Neural progenitor cell (in vitro differentiated cells): ENCODE results near the gene PDE9A.

Experiments used
- EZH2phosphoT487 ChIP-seq: fragments of 200-600 bp; sonication (generic); IDR thresholded peaks from 2 replicates; pipeline ENCODE4 v1.6.1; 2017; ENCODE audit warnings: antibody characterized with exemption
- TF ChIP-seq, protein P1 (sequence below): fragments of 200-600 bp; sonication (generic); IDR thresholded peaks from 2 replicates; pipeline ENCODE4 v1.5.1; 2017; ENCODE audit warnings: antibody characterized with exemption, mild to moderate bottlenecking

DNA sequence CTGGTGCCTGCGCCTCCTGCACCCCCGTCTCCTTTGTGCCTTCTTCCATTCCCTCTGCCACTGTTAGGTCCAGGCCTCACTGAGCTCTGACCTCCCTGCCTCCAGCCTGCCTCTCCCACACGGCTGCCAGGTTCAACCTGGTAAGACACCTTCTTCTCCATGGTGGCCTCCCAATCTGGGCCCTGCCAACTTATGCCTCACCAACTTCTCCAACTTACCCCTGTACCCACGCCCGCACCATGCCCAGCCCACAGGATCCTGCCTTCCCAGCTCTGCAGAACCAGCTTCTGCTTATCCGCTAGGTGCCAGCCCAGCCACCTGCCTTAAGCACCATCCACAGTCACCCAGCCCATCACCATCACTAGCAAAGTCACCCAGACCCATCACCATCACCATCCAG, 37.2 kb downstream of the PDE9A start:
- TF ChIP-seq, protein P1, sequence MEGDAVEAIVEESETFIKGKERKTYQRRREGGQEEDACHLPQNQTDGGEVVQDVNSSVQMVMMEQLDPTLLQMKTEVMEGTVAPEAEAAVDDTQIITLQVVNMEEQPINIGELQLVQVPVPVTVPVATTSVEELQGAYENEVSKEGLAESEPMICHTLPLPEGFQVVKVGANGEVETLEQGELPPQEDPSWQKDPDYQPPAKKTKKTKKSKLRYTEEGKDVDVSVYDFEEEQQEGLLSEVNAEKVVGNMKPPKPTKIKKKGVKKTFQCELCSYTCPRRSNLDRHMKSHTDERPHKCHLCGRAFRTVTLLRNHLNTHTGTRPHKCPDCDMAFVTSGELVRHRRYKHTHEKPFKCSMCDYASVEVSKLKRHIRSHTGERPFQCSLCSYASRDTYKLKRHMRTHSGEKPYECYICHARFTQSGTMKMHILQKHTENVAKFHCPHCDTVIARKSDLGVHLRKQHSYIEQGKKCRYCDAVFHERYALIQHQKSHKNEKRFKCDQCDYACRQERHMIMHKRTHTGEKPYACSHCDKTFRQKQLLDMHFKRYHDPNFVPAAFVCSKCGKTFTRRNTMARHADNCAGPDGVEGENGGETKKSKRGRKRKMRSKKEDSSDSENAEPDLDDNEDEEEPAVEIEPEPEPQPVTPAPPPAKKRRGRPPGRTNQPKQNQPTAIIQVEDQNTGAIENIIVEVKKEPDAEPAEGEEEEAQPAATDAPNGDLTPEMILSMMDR = no peak
- TF ChIP-seq EZH2phosphoT487 = no peak
